ENCODE results near the gene SLC1A1.

DNA sequence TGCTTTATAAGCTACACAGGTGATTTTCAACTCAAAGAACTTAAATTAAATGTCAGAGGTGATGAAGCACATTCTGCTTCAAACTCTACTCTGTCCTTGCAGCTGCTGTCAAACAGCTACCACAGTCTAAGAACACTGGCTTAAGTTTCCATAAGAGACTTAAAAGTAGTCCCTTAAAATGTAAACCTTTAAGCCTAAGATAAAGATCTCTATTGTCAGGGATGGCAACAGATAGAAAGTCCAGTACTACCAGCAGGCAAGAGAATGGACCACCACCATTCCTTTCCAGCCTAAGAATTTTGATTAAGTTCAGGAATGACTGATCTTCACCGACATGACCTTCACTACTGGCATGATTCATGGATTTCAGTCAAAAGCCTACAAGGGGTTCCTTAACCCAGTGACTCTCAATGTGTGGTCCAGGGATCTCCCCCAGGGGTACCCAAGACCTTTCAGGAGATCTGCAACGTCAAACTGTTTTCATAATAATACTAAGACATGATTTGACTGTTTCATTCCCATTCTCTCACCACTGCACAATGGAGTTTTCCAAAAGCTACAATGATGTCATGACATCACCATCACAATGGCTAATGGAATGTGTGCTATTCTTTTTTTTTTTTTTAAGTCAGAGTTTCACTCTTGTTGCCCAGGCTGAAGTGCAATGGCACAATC lies 130.8 kb downstream of the SLC1A1 start:
- TF ChIP-seq, protein P1, sequence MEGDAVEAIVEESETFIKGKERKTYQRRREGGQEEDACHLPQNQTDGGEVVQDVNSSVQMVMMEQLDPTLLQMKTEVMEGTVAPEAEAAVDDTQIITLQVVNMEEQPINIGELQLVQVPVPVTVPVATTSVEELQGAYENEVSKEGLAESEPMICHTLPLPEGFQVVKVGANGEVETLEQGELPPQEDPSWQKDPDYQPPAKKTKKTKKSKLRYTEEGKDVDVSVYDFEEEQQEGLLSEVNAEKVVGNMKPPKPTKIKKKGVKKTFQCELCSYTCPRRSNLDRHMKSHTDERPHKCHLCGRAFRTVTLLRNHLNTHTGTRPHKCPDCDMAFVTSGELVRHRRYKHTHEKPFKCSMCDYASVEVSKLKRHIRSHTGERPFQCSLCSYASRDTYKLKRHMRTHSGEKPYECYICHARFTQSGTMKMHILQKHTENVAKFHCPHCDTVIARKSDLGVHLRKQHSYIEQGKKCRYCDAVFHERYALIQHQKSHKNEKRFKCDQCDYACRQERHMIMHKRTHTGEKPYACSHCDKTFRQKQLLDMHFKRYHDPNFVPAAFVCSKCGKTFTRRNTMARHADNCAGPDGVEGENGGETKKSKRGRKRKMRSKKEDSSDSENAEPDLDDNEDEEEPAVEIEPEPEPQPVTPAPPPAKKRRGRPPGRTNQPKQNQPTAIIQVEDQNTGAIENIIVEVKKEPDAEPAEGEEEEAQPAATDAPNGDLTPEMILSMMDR (IDR thresholded peaks at IDR 0.05): no peak
- no peak for TF ChIP-seq EP300 (IDR thresholded peaks at IDR 0.05)
- no peak for TF ChIP-seq POLR2AphosphoS5 (IDR thresholded peaks at IDR 0.05)

Data from upper lobe of left lung (tissue), 4 donors.